Measurements from ENCODE around the gene SDK2. TPM values are rescaled to one million over a fixed set of nuclear protein-coding genes. Genes with fewer than 3 reads are reported as not detected.

Gene SDK2
- total and polyA plus RNA-seq, 9 of the 15 experiments (the other 6 are each of a cell fraction or from before 2014, with no cell fraction given), result 0.04 TPM; not detected in 8

- TF ChIP-seq ZNF407 (IDR thresholded peaks at IDR 0.05; ENCODE audit: low read depth), result no peak
- TF ChIP-seq KDM5B (IDR thresholded peaks at IDR 0.05; ENCODE audit: insufficient replicate concordance, low read depth, low read length), result no peak
- TF ChIP-seq BACH1 (tag; IDR thresholded peaks at IDR 0.05), result no peak
These were observed 358.1 kb downstream of the SDK2 start (continued) for GRCh38 chr17:73285916-73286862.

Measured in K562 (cell line).